HS-5 (cell line): Measurements from ENCODE around the gene KLHL13.
"Not testable (repeated sequence)": the region's sequence is repeated elsewhere in the genome, so short reads cannot be mapped to it uniquely, and the experiment has no call there.

ENCODE experiments used
- DNase-seq: peaks from one replicate; pipeline ENCODE4 v3.0.0-alpha.2; 2012; ENCODE audit warnings: low read depth

KLHL13 gene

DNA sequence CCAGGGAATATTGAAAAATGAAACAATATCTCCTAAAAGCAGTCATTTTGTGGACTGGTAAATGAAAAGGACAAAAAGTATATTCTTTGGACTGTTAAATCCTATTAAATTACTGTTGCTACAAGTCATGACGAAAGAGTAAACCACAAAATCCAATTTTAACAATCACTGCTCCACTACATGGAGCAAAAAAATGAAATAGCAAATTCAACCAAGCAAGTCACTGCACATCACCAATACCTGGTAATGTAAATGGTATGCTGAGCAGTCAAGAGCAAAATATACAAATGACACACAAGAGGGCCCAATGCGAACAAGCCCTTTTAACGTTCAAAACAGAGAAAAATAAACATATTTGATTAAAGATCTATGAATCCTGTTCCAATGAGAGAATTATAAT, 126.2 kb downstream of the KLHL13 start:
- DNase-seq = no peak

GRCh38 chrX:117989512-117989911, 127.1 kb downstream of the KLHL13 start:
- DNase-seq = no peak

- no peak for DNase-seq
These were observed 129.2 kb downstream of the KLHL13 start for GRCh38 chrX:117987373-117987772.

- no peak for DNase-seq
These were observed 131.4 kb downstream of the KLHL13 start for GRCh38 chrX:117985241-117985640.

GRCh38 chrX:117982694-117983392, 133.8 kb downstream of the KLHL13 start:
- DNase-seq = no peak

- no peak for DNase-seq
These were observed 138.2 kb downstream of the KLHL13 start for GRCh38 chrX:117978402-117978801.

- DNase-seq = no peak
These were observed 139.1 kb downstream of the KLHL13 start for GRCh38 chrX:117977526-117977925.

GRCh38 chrX:117973110-117973807, 143.4 kb downstream of the KLHL13 start:
- no peak for DNase-seq

DNA sequence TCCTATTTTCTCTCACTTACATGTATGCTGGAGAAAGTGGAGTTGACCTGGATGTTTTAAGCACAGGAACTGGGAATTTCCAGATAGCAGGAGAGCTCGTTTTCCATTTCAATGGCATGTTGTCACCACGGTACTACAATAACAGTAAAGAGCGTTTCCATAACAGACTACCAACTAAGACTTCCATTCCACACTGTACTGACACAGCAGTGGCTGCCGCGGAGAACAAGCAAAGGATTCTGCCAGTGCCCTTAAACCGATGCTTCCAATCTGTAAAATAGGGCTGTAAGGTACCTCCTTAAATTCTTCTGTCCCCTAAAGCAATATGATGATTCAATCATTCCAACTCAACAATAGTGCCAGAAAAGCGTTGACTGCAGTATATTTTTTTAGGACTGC, 143.9 kb downstream of the KLHL13 start:
- no peak for DNase-seq

- DNase-seq = no peak
These were observed 146.8 kb downstream of the KLHL13 start for GRCh38 chrX:117969782-117970181.

GRCh38 chrX:117969328-117969727, 147.3 kb downstream of the KLHL13 start:
- no peak for DNase-seq

- no peak for DNase-seq
These were observed 157.6 kb downstream of the KLHL13 start for GRCh38 chrX:117959045-117959444.

DNA sequence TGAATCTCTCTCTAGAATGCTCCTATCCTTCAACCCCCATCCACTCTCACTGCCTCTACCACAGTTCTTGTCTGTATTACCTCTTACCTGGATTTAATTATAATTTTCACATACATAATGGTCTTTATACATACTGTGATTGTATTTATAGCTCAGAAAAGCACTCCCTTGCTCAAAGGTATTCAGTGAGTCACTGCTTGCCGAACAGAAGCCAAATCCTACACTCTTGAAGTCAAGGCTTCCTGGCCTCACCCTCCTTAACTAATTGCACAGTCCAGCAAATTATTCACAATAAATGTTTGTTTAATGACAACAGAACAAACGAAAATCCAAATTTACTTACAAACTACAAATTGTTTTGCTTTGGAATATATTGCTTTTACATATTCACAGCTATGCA, 159.5 kb downstream of the KLHL13 start:
- DNase-seq = no peak

- DNase-seq = not testable (repeated sequence)
These were observed 177.3 kb downstream of the KLHL13 start for GRCh38 chrX:117939296-117939695.

- no peak for DNase-seq
These were observed 180.5 kb downstream of the KLHL13 start for GRCh38 chrX:117936118-117936517.

- DNase-seq = not testable (repeated sequence)
These were observed 186.5 kb downstream of the KLHL13 start for GRCh38 chrX:117930116-117930515.

DNA sequence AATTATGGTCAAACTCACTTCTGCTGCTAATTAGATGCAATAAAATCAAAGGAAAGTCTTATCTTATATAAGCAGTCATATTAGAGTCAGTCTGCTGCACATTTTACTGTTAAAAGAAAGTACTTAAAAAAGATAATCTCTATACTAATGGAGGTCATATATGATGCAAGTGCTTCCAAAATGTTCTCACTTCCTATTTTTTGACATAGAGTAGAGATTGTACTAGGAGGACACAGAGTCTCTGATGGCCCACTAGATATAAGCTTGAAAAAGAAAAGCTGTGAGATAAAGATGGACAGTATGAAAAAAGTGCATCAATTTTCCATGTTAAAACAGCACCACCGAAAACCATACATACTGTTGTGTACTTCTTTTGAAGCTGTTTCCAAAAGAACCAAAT, 196.9 kb downstream of the KLHL13 start:
- DNase-seq = no peak

GRCh38 chrX:117910216-117910615, 206.4 kb downstream of the KLHL13 start:
- DNase-seq = no peak

DNA sequence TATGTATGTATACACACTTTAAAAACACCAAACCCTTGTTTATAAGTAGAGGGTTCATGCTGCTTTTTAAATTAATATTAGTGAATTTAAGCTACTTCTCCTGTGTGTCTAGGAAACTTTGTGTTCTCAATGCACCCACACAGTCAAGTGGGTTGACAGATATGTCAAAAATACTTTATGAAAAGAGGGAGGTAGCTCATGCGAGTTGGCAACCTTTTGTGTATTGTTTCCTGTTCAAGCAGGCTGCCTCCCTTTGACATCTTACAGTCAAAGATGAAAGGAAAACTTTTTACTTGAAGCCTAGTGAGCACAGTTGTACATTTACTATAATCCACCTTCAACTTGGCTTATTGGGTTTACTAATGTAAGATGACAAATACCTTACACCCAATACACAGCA, 218.4 kb downstream of the KLHL13 start:
- DNase-seq = no peak

DNA sequence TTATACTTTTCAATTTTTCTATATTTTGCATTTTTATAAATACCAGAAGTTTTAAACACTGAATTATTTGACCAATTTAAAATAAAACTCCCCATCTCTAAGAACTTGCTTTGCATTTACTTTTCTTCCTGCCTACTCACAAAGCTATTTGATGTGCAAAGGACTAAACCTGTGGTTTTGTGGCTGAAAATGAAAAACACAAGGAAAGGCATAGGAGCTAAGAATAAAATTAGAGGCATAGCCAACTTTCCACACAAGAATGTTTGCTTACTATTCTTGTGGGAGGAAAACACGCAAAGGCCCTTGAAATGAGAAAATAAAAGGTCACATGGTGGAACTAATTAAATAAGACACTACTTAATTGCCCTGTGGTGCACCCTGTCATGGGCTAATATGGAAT, 221.2 kb downstream of the KLHL13 start:
- no peak for DNase-seq

- DNase-seq = no peak
These were observed 224.1 kb downstream of the KLHL13 start for GRCh38 chrX:117892469-117892868.

GRCh38 chrX:117871796-117872195, 244.8 kb downstream of the KLHL13 start:
- no peak for DNase-seq

GRCh38 chrX:117860517-117860916, 256.1 kb downstream of the KLHL13 start:
- no peak for DNase-seq

GRCh38 chrX:117854806-117855205, 261.8 kb downstream of the KLHL13 start:
- no peak for DNase-seq
